ENCODE data around the gene CDKL4.
"Not testable (repeated sequence)": the region's sequence is repeated elsewhere in the genome, so short reads cannot be mapped to it uniquely, and the experiment has no call there.

The CDKL4 gene

GRCh38 chr2:39243469-39244123 lies at the start of gene CDKL4:
TSS of gene CDKL4 (minus strand) at chr2:39243970.
- no peak for DNase-seq

- no peak for DNase-seq
These were observed 46.7 kb upstream of the CDKL4 start for GRCh38 chr2:39290433-39290832.

GRCh38 chr2:39289609-39290008 lies 45.8 kb upstream of the CDKL4 start:
- DNase-seq, result no peak

- DNase-seq, result no peak
These were observed 39.8 kb upstream of the CDKL4 start for GRCh38 chr2:39283561-39283960.

- DNase-seq, result no peak
These were observed 37.6 kb upstream of the CDKL4 start for GRCh38 chr2:39281391-39281790.

GRCh38 chr2:39275016-39275415 lies 31.2 kb upstream of the CDKL4 start:
- no peak for DNase-seq

GRCh38 chr2:39269941-39270340 lies 26.2 kb upstream of the CDKL4 start:
- DNase-seq, result no peak

- no peak for DNase-seq
These were observed 23.2 kb upstream of the CDKL4 start for GRCh38 chr2:39266916-39267434.

GRCh38 chr2:39266139-39266805 lies 22.5 kb upstream of the CDKL4 start:
- no peak for DNase-seq

- DNase-seq, result no peak
These were observed 21.5 kb upstream of the CDKL4 start for GRCh38 chr2:39265315-39265714.

- no peak for DNase-seq
These were observed 21.0 kb upstream of the CDKL4 start for GRCh38 chr2:39264733-39265132.

GRCh38 chr2:39260087-39260486 lies 16.3 kb upstream of the CDKL4 start:
- DNase-seq, result no peak

- DNase-seq, result no peak
These were observed 12.3 kb upstream of the CDKL4 start for GRCh38 chr2:39256040-39256439.

GRCh38 chr2:39252888-39253518 lies 9.2 kb upstream of the CDKL4 start:
- no peak for DNase-seq

GRCh38 chr2:39247512-39248043 lies 3.8 kb upstream of the CDKL4 start:
- no peak for DNase-seq

- DNase-seq, result no peak
These were observed 2.7 kb upstream of the CDKL4 start for GRCh38 chr2:39246382-39246980.

- not testable (repeated sequence) for DNase-seq
These were observed 1.3 kb upstream of the CDKL4 start for GRCh38 chr2:39244963-39245625.

GRCh38 chr2:39244241-39244862 lies 582 bp upstream of the CDKL4 start:
- not testable (repeated sequence) for DNase-seq

GRCh38 chr2:39241588-39241987 lies 2.2 kb downstream of the CDKL4 start:
- DNase-seq, result no peak

GRCh38 chr2:39240758-39241157 lies 3.0 kb downstream of the CDKL4 start:
- DNase-seq, result no peak

- DNase-seq, result no peak
These were observed 9.0 kb downstream of the CDKL4 start for GRCh38 chr2:39234754-39235153.

- no peak for DNase-seq
These were observed 11.6 kb downstream of the CDKL4 start for GRCh38 chr2:39232141-39232540.

Data from NCI-H2029 treated with DMSO at 0.1 percent for 48 hours (cell line).